Muscle of leg (tissue), 11 donors: ENCODE results near the gene HIP1R. TPM values are rescaled to one million over a fixed set of nuclear protein-coding genes. Genes with fewer than 3 reads are reported as not detected.
"Not testable (repeated sequence)": the region's sequence is repeated elsewhere in the genome, so short reads cannot be mapped to it uniquely, and the experiment has no call there.

ENCODE experiments used
- DNase-seq: peaks from one replicate; pipeline ENCODE4 v3.0.0; 2013
- H3K27ac ChIP-seq: one replicate; pipeline ENCODE4 v1.5.1; 2013; ENCODE audit warnings: mild to moderate bottlenecking, low read length, control low read depth
- H3K27me3 ChIP-seq: one replicate; pipeline ENCODE4 v1.6.1; 2013; ENCODE audit warnings: low read length; ENCODE audit not compliant: control insufficient read depth, insufficient read depth
- H3K36me3 ChIP-seq: one replicate; pipeline ENCODE4 v1.6.1; 2013; ENCODE audit warnings: low read length; ENCODE audit not compliant: control insufficient read depth, insufficient read depth
- H3K4me1 ChIP-seq: one replicate; pipeline ENCODE4 v1.6.1; 2013; ENCODE audit warnings: low read length; ENCODE audit not compliant: control insufficient read depth, insufficient read depth
- H3K4me3 ChIP-seq: one replicate; pipeline ENCODE4 v1.5.1; 2013; ENCODE audit warnings: low read length, control low read depth
- H3K9me3 ChIP-seq: replicated peaks from 2 replicates; pipeline ENCODE4 v1.6.1; 2013; ENCODE audit warnings: low read depth, low read length; ENCODE audit not compliant: control insufficient read depth
- WGBS: methylation state at CpG from one replicate; pipeline ENCODE4 v1.1.5; 2013; ENCODE audit warnings: missing lambda C conversion rate; ENCODE audit not compliant: insufficient coverage; 5-methylcytosine and 5-hydroxymethylcytosine counted together
- polyA plus RNA-seq, 8 donors: library from polyadenylated mRNA; unstranded; fragments of 120-200 nt; gene quantifications; one replicate each; pipeline versions ENCODE4 v1.2.1 to v1.2.3, GENCODE V29; 2013; ENCODE audit warnings: inconsistent platforms in 1 of 8, low replicate concordance in 1 of 8; ENCODE audit not compliant: insufficient read length in 8 of 8, insufficient read depth in 1 of 8
- total RNA-seq: library from RNA; stranded (reverse); fragments of 120-200 nt; gene quantifications from one replicate; pipeline ENCODE4 v1.2.4, GENCODE V29; 2013

HIP1R gene
- total and polyA plus RNA-seq, 9 donors = 6.6 to 10.3 (median 7.8) TPM

- DNase-seq = no peak
- Histone ChIP-seq H3K36me3 (no peaks in the 10 kb centered on the region), H3K27ac (no peak overlapping the region), H3K27me3 (no peaks in the 10 kb centered on the region), H3K4me3 (no peak overlapping the region), H3K4me1 (no peaks in the 10 kb centered on the region), H3K9me3 (no peaks in the 10 kb centered on the region)
- WGBS = 79% methylated on average over 3 of the region's 7 CpGs
Observed at GRCh38 chr12:122803937-122804336, 31.3 kb upstream of the HIP1R start.

GRCh38 chr12:122804957-122805356 is 30.3 kb upstream of the HIP1R start:
- DNase-seq, H3K4me1 ChIP-seq, H3K4me3 ChIP-seq, H3K27me3 ChIP-seq, H3K9me3 ChIP-seq, H3K36me3 ChIP-seq, H3K27ac ChIP-seq: not testable (repeated sequence)
- WGBS = 60% methylated on average over 1 of the region's 9 CpGs

- Histone ChIP-seq H3K27ac (no peak overlapping the region), H3K36me3 (no peaks in the 10 kb centered on the region), H3K9me3 (no peaks in the 10 kb centered on the region), H3K27me3 (no peaks in the 10 kb centered on the region), H3K4me3 (no peak overlapping the region), H3K4me1 (no peaks in the 10 kb centered on the region)
- DNase-seq = no peak
- no CpG with 5 or more reads among the region's 1 CpG for WGBS
Observed at GRCh38 chr12:122807651-122808050, 27.6 kb upstream of the HIP1R start.

GRCh38 chr12:122811777-122812176 is 23.5 kb upstream of the HIP1R start:
- no peaks in the 10 kb centered on the region for H3K9me3 ChIP-seq
- no peak for DNase-seq
- no peaks in the 10 kb centered on the region for H3K36me3 ChIP-seq
- H3K27me3 ChIP-seq = no peaks in the 10 kb centered on the region
- no peak overlapping the region for H3K27ac ChIP-seq
- H3K4me3 ChIP-seq = no peak overlapping the region
- 85% methylated on average over 1 of the region's 3 CpGs for WGBS
- H3K4me1 ChIP-seq = no peaks in the 10 kb centered on the region

- H3K4me3 ChIP-seq = no peak overlapping the region
- H3K27ac ChIP-seq = no peak overlapping the region
- H3K9me3 ChIP-seq = no peaks in the 10 kb centered on the region
- 63% methylated on average over 7 of the region's 10 CpGs for WGBS
- no peak for DNase-seq
- no peaks in the 10 kb centered on the region for H3K27me3 ChIP-seq
- H3K36me3 ChIP-seq = no peaks in the 10 kb centered on the region
- no peaks in the 10 kb centered on the region for H3K4me1 ChIP-seq
Observed at GRCh38 chr12:122813310-122813713, 21.9 kb upstream of the HIP1R start.

GRCh38 chr12:122819209-122819785 is 16.0 kb upstream of the HIP1R start:
- H3K4me3 ChIP-seq = no peak overlapping the region
- DNase-seq = no peak
- no peaks in the 10 kb centered on the region for H3K4me1 ChIP-seq
- H3K27ac ChIP-seq = no peak overlapping the region
- H3K9me3 ChIP-seq = no peaks in the 10 kb centered on the region
- 37% methylated on average over 2 of the region's 10 CpGs for WGBS
- no peaks in the 10 kb centered on the region for H3K36me3 ChIP-seq
- H3K27me3 ChIP-seq = no peaks in the 10 kb centered on the region

- H3K27ac ChIP-seq = no peak overlapping the region
- 69% methylated on average over 6 of the region's 8 CpGs for WGBS
- no peak overlapping the region for H3K4me3 ChIP-seq
- no peaks in the 10 kb centered on the region for H3K27me3 ChIP-seq
- no peak for DNase-seq
- H3K9me3 ChIP-seq = no peaks in the 10 kb centered on the region
- no peaks in the 10 kb centered on the region for H3K36me3 ChIP-seq
- no peaks in the 10 kb centered on the region for H3K4me1 ChIP-seq
Observed at GRCh38 chr12:122820138-122820537, 15.1 kb upstream of the HIP1R start.

GRCh38 chr12:122820838-122821271 is 14.4 kb upstream of the HIP1R start:
- Histone ChIP-seq H3K9me3 (no peaks in the 10 kb centered on the region), H3K4me1 (no peaks in the 10 kb centered on the region), H3K27ac (no peak overlapping the region), H3K27me3 (no peaks in the 10 kb centered on the region), H3K36me3 (no peaks in the 10 kb centered on the region), H3K4me3 (no peak overlapping the region)
- no peak for DNase-seq
- 57% methylated on average over 6 of the region's 7 CpGs for WGBS

- no peak overlapping the region for H3K4me3 ChIP-seq
- no peaks in the 10 kb centered on the region for H3K4me1 ChIP-seq
- no peaks in the 10 kb centered on the region for H3K9me3 ChIP-seq
- no peaks in the 10 kb centered on the region for H3K36me3 ChIP-seq
- H3K27ac ChIP-seq = no peak overlapping the region
- 90% methylated on average over 2 of the region's 11 CpGs for WGBS
- DNase-seq = no peak
- peaks cover 2% of the 10 kb centered on the region for H3K27me3 ChIP-seq
Observed at GRCh38 chr12:122823429-122823828, 11.8 kb upstream of the HIP1R start.

- Histone ChIP-seq H3K9me3 (no peaks in the 10 kb centered on the region), H3K27me3 (peaks cover 2% of the 10 kb centered on the region), H3K4me1 (no peaks in the 10 kb centered on the region), H3K27ac (no peak overlapping the region), H3K4me3 (peak overlapping the region; percentile 24), H3K36me3 (no peaks in the 10 kb centered on the region)
- DNase-seq = no peak
- WGBS = 14% methylated on average over 1 of the region's 22 CpGs
Observed at GRCh38 chr12:122825773-122826724, 9.2 kb upstream of the HIP1R start.
